NB4 (cell line): ENCODE measurements around the gene YIPF3.
A peak's percentile ranks its signal among the peaks of the same experiment; 100 is the strongest.

Source experiments
- DNase-seq: peaks from one replicate; pipeline ENCODE4 v3.0.0; 2010; ENCODE audit warnings: low read depth
- H3K4me3 ChIP-seq: one replicate; pipeline ENCODE4 v1.5.1; 2011; ENCODE audit warnings: mild to moderate bottlenecking, low read depth, low read length, moderate library complexity
- CTCF ChIP-seq: IDR thresholded peaks from one replicate; pipeline ENCODE4 v1.5.1; 2012; ENCODE audit warnings: low read depth, low read length
- MAX ChIP-seq: IDR thresholded peaks from 2 replicates; pipeline ENCODE4 v1.6.1; 2011; ENCODE audit warnings: low read depth, low read length
- MYC ChIP-seq: IDR thresholded peaks from 2 replicates; pipeline ENCODE4 v1.6.1; 2011; ENCODE audit warnings: low read depth, low read length
- POLR2A ChIP-seq: IDR thresholded peaks from 2 replicates; pipeline ENCODE4 v1.6.1; 2011; ENCODE audit warnings: mild to moderate bottlenecking; ENCODE audit not compliant: insufficient read length; ENCODE audit errors: extremely low read depth

Gene YIPF3

GRCh38 chr6:43510827-43511163 lies 5.9 kb downstream of the YIPF3 start:
- DNase-seq, result no peak
- no peak overlapping the region for H3K4me3 ChIP-seq
- no peak for TF ChIP-seq POLR2A
- no peak for TF ChIP-seq CTCF
- no peak for TF ChIP-seq MAX
- no peak for TF ChIP-seq MYC

GRCh38 chr6:43509984-43510826 lies 6.5 kb downstream of the YIPF3 start, which contains the start of gene LRRC73:
TSS of gene LRRC73 (minus strand) at chr6:43510346. CDS start at chr6:43509785, 561 bp downstream.
- peak; percentile 1; the same call in 1 of the 2 replicates for TF ChIP-seq MYC
- no peak for TF ChIP-seq CTCF
- H3K4me3 ChIP-seq, result no peak within 1 kb of the TSS
- peak; percentile 80 for DNase-seq

GRCh38 chr6:43509142-43509983 lies 7.4 kb downstream of the YIPF3 start:
- TF ChIP-seq MYC, result no peak
- no peak overlapping the region for H3K4me3 ChIP-seq
- peak; percentile 41 for DNase-seq

- no peak for DNase-seq
- TF ChIP-seq POLR2A (no peak), MYC (no peak)
- no peak overlapping the region for H3K4me3 ChIP-seq
Observed at GRCh38 chr6:43508481-43509141, 8.1 kb downstream of the YIPF3 start.

- TF ChIP-seq MAX (no peak), CTCF (peak; percentile 93), MYC (peak; percentile 46)
Observed at GRCh38 chr6:43506667-43507471, 9.9 kb downstream of the YIPF3 start.

GRCh38 chr6:43506171-43506570 lies 10.6 kb downstream of the YIPF3 start:
- TF ChIP-seq POLR2A (no peak), MAX (no peak), MYC (no peak), CTCF (no peak)
- no peak for DNase-seq
- no peak overlapping the region for H3K4me3 ChIP-seq

More at GRCh38 chr6:43506667-43507471, 9.9 kb downstream of the YIPF3 start:
- peak; percentile 90 for DNase-seq
- H3K4me3 ChIP-seq, result no peak overlapping the region
